GM12878 (cell line): ENCODE results near the gene LARGE1. TPM values are rescaled to one million over a fixed set of nuclear protein-coding genes. Genes with fewer than 3 reads are reported as not detected.

Source experiments
- ATAC-seq: fragments of 200-7000 bp; cut with Tn5 transposase; 3 replicates; pipeline ENCODE4 v1.9.1; 2020; ENCODE audit warnings: mild to moderate bottlenecking, moderate library complexity
- BruUV-seq: library from RNA; stranded (reverse); fragments of 400-500 nt; replicated peaks from 2 replicates; lab custom pipeline; 2021; lab: Mats Ljungman, UMichigan
- CTCF ChIA-PET: fragments of 300-600 bp; sonication (Branson Sonifier 250); formaldehyde crosslinking; extraction: SDS; loops from one replicate; lab custom pipeline; 2021; ENCODE audit warnings: inconsistent platforms; lab: Yijun Ruan, JAX
- POLR2A ChIA-PET: fragments of 350-600 bp; formaldehyde crosslinking; extraction: SDS; loops from one replicate; lab custom pipeline; 2021; ENCODE audit warnings: inconsistent platforms; lab: Charles Lee
- RAD21 ChIA-PET: fragments of 300-600 bp; sonication (Branson Sonifier 250); formaldehyde crosslinking; loops from one replicate; lab custom pipeline; 2023; ENCODE audit warnings: antibody characterized with exemption; ENCODE audit not compliant: unreplicated experiment; lab: Charles Lee
- SMC1A ChIA-PET: fragments of 300-600 bp; sonication (Branson Sonifier 250); formaldehyde crosslinking; loops from one replicate; lab custom pipeline; 2023; ENCODE audit not compliant: unreplicated experiment, uncharacterized antibody; lab: Charles Lee
- DNase-seq: peaks from one replicate; pipeline ENCODE4 v3.0.0-alpha.2; 2011; ENCODE audit warnings: low read depth, low spot score
- FAIRE-seq: peaks from 3 replicates; lab custom pipeline; 2011; peaks lifted over from hg19 to GRCh38; lab: Jason Lieb, UNC
- H2AFZ ChIP-seq: 2 replicates; pipeline ENCODE4 v1.6.0; 2011; ENCODE audit warnings: low read depth, low read length, control low read depth; ENCODE audit not compliant: control insufficient read depth
- H3K27ac ChIP-seq: 2 replicates; pipeline ENCODE4 v1.5.1; 2011; ENCODE audit warnings: control low read depth; ENCODE audit not compliant: control insufficient read depth, insufficient read depth
- H3K27me3 ChIP-seq, 2 experiments: replicated peaks in 1 of 2; 2 replicates each; pipeline versions ENCODE4 v1.6.0 to v1.6.1; 2011; ENCODE audit warnings: low read length in 1 of 2; ENCODE audit not compliant: control insufficient read depth in 2 of 2, insufficient read depth in 2 of 2
- H3K36me3 ChIP-seq, 2 experiments: 2 replicates each; pipeline ENCODE4 v1.5.1; 2011; ENCODE audit warnings: low read length in 1 of 2; ENCODE audit not compliant: control insufficient read depth in 2 of 2, insufficient read depth in 2 of 2
- H3K4me1 ChIP-seq: 2 replicates; pipeline ENCODE4 v1.6.1; 2011; ENCODE audit warnings: mild to moderate bottlenecking, low read length, moderate library complexity, mixed read lengths; ENCODE audit not compliant: control insufficient read depth, insufficient read depth
- H3K4me2 ChIP-seq: 2 replicates; pipeline ENCODE4 v1.6.0; 2011; ENCODE audit warnings: control low read depth; ENCODE audit not compliant: control insufficient read depth, insufficient read depth
- H3K4me3 ChIP-seq: fragments of 200-600 bp; sonication (generic); 2 replicates; pipeline ENCODE4 v1.5.1; 2016
- H3K79me2 ChIP-seq: 2 replicates; pipeline ENCODE4 v1.6.0; 2011; ENCODE audit warnings: low read length; ENCODE audit not compliant: control insufficient read depth, insufficient read depth
- H3K9ac ChIP-seq: 2 replicates; pipeline ENCODE4 v1.8.0; 2011; ENCODE audit warnings: low read length, control low read depth, mixed read lengths; ENCODE audit not compliant: control insufficient read depth, insufficient read depth
- H3K9me3 ChIP-seq: replicated peaks from 3 replicates; pipeline ENCODE4 v1.5.1; 2011; ENCODE audit warnings: mild to moderate bottlenecking, low read length; ENCODE audit not compliant: control insufficient read depth, insufficient read depth
- H4K20me1 ChIP-seq: 2 replicates; pipeline ENCODE4 v1.6.0; 2011; ENCODE audit not compliant: control insufficient read depth, insufficient read depth
- BCL11A ChIP-seq: IDR thresholded peaks from 2 replicates; pipeline ENCODE4 v1.6.1; 2011; ENCODE audit warnings: low read depth, low read length
- CBFB ChIP-seq: IDR thresholded peaks from 2 replicates; pipeline ENCODE4 v1.6.1; 2016; ENCODE audit warnings: antibody characterized with exemption, low read depth
- CHD4 ChIP-seq: fragments of 200-600 bp; sonication (generic); IDR thresholded peaks from 2 replicates; pipeline ENCODE4 v1.6.1; 2016; ENCODE audit warnings: mild to moderate bottlenecking
- CREB1 ChIP-seq: IDR thresholded peaks from 2 replicates; pipeline ENCODE4 v1.6.1; 2012; ENCODE audit warnings: low read depth, mild to moderate bottlenecking, inconsistent platforms
- DPF2 ChIP-seq: fragments of 450-650 bp; IDR thresholded peaks from 2 replicates; pipeline ENCODE4 v1.6.1; 2017; ENCODE audit warnings: mild to moderate bottlenecking
- EGR1 ChIP-seq, 2 experiments: IDR thresholded peaks; 1 replicate in 1 of 2; 2 replicates in 1 of 2; pipeline ENCODE4 v1.6.1; 2011 to 2012; ENCODE audit warnings: low read depth in 2 of 2, low read length in 2 of 2, borderline replicate concordance in 1 of 2, mild to moderate bottlenecking in 1 of 2, moderate library complexity in 1 of 2
- FOXM1 ChIP-seq: IDR thresholded peaks from 2 replicates; pipeline ENCODE4 v1.6.1; 2012; ENCODE audit warnings: low read depth, mild to moderate bottlenecking, inconsistent platforms, low read length, moderate library complexity
- HDAC2 ChIP-seq: fragments of 200-600 bp; sonication (generic); IDR thresholded peaks from 2 replicates; pipeline ENCODE4 v1.6.1; 2017
- IKZF1 ChIP-seq: fragments of 450-650 bp; conservative IDR thresholded peaks from 2 replicates; pipeline ENCODE4 v1.6.1; 2017; ENCODE audit warnings: antibody characterized with exemption, mild to moderate bottlenecking
- IKZF2 ChIP-seq, 2 experiments: fragments of 450-650 bp; IDR thresholded peaks; 2 replicates each; pipeline ENCODE4 v1.6.1; 2017; ENCODE audit warnings: mild to moderate bottlenecking in 2 of 2, moderate library complexity in 2 of 2
- KAT2A ChIP-seq: conservative IDR thresholded peaks from 2 replicates; pipeline ENCODE4 v1.6.1; 2011; ENCODE audit warnings: low read depth, low read length; ENCODE audit not compliant: control insufficient read depth
- MYC ChIP-seq: IDR thresholded peaks from 2 replicates; pipeline ENCODE4 v1.6.1; 2011; ENCODE audit warnings: mild to moderate bottlenecking, low read length, moderate library complexity, inconsistent platforms; ENCODE audit not compliant: insufficient read depth, insufficient replicate concordance, insufficient read length, severe bottlenecking
- NKRF ChIP-seq: fragments of 450-650 bp; conservative IDR thresholded peaks from 2 replicates; pipeline ENCODE4 v1.6.1; 2017; ENCODE audit warnings: mild to moderate bottlenecking, moderate library complexity
- NR2F1 ChIP-seq: fragments of 450-650 bp; conservative IDR thresholded peaks from 2 replicates; pipeline ENCODE4 v1.6.1; 2017; ENCODE audit warnings: mild to moderate bottlenecking
- PKNOX1 ChIP-seq: fragments of 450-650 bp; IDR thresholded peaks from 2 replicates; pipeline ENCODE4 v1.6.1; 2016; ENCODE audit warnings: mild to moderate bottlenecking
- POLR2AphosphoS5 ChIP-seq: IDR thresholded peaks from 2 replicates; pipeline ENCODE4 v1.6.1; 2011; ENCODE audit warnings: mild to moderate bottlenecking, low read length, inconsistent platforms
- SP1 ChIP-seq: IDR thresholded peaks from one replicate; pipeline ENCODE4 v1.6.1; 2011; ENCODE audit warnings: low read depth, low read length
- SREBF2 ChIP-seq: IDR thresholded peaks from 2 replicates; pipeline ENCODE4 v1.6.1; 2012; ENCODE audit warnings: mild to moderate bottlenecking, low read length
- TAF1 ChIP-seq: IDR thresholded peaks from 2 replicates; pipeline ENCODE4 v1.6.1; 2011; ENCODE audit warnings: mild to moderate bottlenecking, low read depth, low read length, borderline replicate concordance
- TARDBP ChIP-seq: IDR thresholded peaks from 2 replicates; pipeline ENCODE4 v1.6.1; 2016; ENCODE audit warnings: borderline replicate concordance
- TCF12 ChIP-seq: IDR thresholded peaks from 2 replicates; pipeline ENCODE4 v1.6.1; 2011; ENCODE audit warnings: low read depth, mild to moderate bottlenecking, low read length
- WGBS: methylation state at CpG from one replicate; pipeline ENCODE4 v1.1.6; 2016; ENCODE audit warnings: low lambda C conversion rate; ENCODE audit not compliant: insufficient replicate concordance, insufficient coverage; ENCODE audit errors: missing lambda C conversion rate; 5-methylcytosine and 5-hydroxymethylcytosine counted together
- in situ Hi-C: fragments of 300-500 bp; cut with MboI; formaldehyde crosslinking; loops from 9 replicates; pipeline ENCODE4 v1.14.3; 2018; ENCODE audit warnings: mixed read lengths
- intact Hi-C: fragments of 100-400 bp; cut with micrococcal nuclease; formaldehyde crosslinking; loops from one replicate; pipeline ENCODE4 v1.14.2; 2022; ENCODE audit not compliant: unreplicated experiment
- polyA plus RNA-seq, 11 experiments: library from polyadenylated mRNA; depleted of rRNA in 4 of 11; unstranded in 6 of 11; stranded (reverse) in 5 of 11; fragments of >200 nt; fragmentation: Nextera tagmentation in 4 of 11; fragmentation: Illumina TruSeq in 1 of 11; extraction: Ambion mirVana in 4 of 11; extraction: Trizol in 1 of 11; gene quantifications; 1 replicate in 1 of 11; 2 replicates in 10 of 11; pipeline versions ENCODE4 v1.2.1 to v1.2.3, GENCODE V29; 2011 to 2016; ENCODE audit warnings: inconsistent platforms in 2 of 11, missing spikeins in 2 of 11, low read depth in 1 of 11
- total RNA-seq, 4 experiments: library from RNA; depleted of rRNA in 3 of 4; stranded (reverse); fragments of >200 nt in 3 of 4; fragmentation: Illumina TruSeq in 1 of 4; extraction: Trizol in 1 of 4; gene quantifications; 2 replicates each; pipeline versions ENCODE4 v1.2.1 to v1.2.3, GENCODE V29; 2013 to 2021
- TF ChIP-seq, protein P1 (sequence below): IDR thresholded peaks from 2 replicates; pipeline ENCODE4 v1.6.1; 2012; ENCODE audit warnings: low read depth, low read length, improper control_type of control experiment

The LARGE1 gene
- total and polyA plus RNA-seq, 10 of the 15 experiments (the other 5 are each of a cell fraction or from before 2014, with no cell fraction given): 3.2 to 41.4 (median 17.3) TPM

- Histone ChIP-seq H3K27ac (no peak overlapping the region), H3K4me1 (peaks cover 3% of the 10 kb centered on the region; the same call in 1 of the 2 replicates), H4K20me1 (no peaks in the 10 kb centered on the region), H3K27me3 (peaks cover 0 to 1% of the 10 kb centered on the region in 2 experiments; a peak in 2 of 4 replicates), H3K9ac (peak overlapping the region; percentile 65), H3K79me2 (peaks cover 35% of the 10 kb centered on the region), H2AFZ (peak overlapping the region; percentile 87), H3K4me2 (peak overlapping the region; percentile 100), H3K36me3 (no peaks in the 10 kb centered on the region), H3K4me3 (peak overlapping the region; percentile 93), H3K9me3 (no peaks in the 10 kb centered on the region)
- FAIRE-seq: no peak
- peak; percentile 43 for DNase-seq
- peak; percentile 82 for ATAC-seq
- WGBS: under 1% methylated on average over 25 of the region's 69 CpGs
- in situ Hi-C loops: loop anchor here (10.0 kb wide), 1 partner anchor 1224 kb away; no protein-coding TSS in a partner anchor
- SMC1A ChIA-PET: interaction anchor here (0.9 kb wide), 1 partner anchor 352 kb away, joined by 3 read pairs; no protein-coding TSS in a partner anchor
- POLR2A ChIA-PET: interaction anchor here (0.6 to 0.9 kb wide), 2 partner anchors 24 to 1426 kb away, joined by 3 to 4 read pairs; no protein-coding TSS in a partner anchor
- intact Hi-C loops: loop anchor here (5.0 kb wide), 2 partner anchors 1101 to 1236 kb away; no protein-coding TSS in a partner anchor
- CTCF ChIA-PET: interaction anchor here (0.5 to 3.2 kb wide), 5 partner anchors 341 to 708 kb away, joined by 3 to 16 read pairs (median 5); no protein-coding TSS in a partner anchor
- no TSS peak for BruUV-seq
- RAD21 ChIA-PET: interaction anchor here (1.0 to 3.3 kb wide), 6 partner anchors 227 to 1229 kb away, joined by 3 to 18 read pairs (median 4); no protein-coding TSS in a partner anchor
- TF ChIP-seq EGR1 (IDR thresholded peaks at IDR 0.05; ENCODE audit: borderline replicate concordance in 1 of 2, low read depth in 2 of 2, low read length in 2 of 2) (peak in 1 of 2 experiments; percentile 98; a peak in 2 of 3 replicates), POLR2AphosphoS5 (peak; percentile 84), DPF2 (peak; percentile 29; the same call in 1 of the 2 replicates), BCL11A (no peak), TCF12 (0 out of 2 replicates have a peak, but pooled peaks have one; percentile 46), NR2F1 (0 out of 2 replicates have a peak, but pooled peaks have one; percentile 29), HDAC2 (no peak), MYC (no peak), TAF1 (peak; percentile 96), CBFB (no peak; the same call in 1 of the 2 replicates), SREBF2 (no peak), KAT2A (no peak), IKZF2 (IDR thresholded peaks at IDR 0.05) (peak; percentile 24 to 31; a peak in 2 of 4 replicates), NKRF (peak; percentile 38; the same call in 1 of the 2 replicates), SP1 (peak; percentile 92), CREB1 (0 out of 2 replicates have a peak, but pooled peaks have one; percentile 9), CHD4 (no peak), FOXM1 (no peak), PKNOX1 (0 out of 2 replicates have a peak, but pooled peaks have one; percentile 7), IKZF1 (peak; percentile 77), TARDBP (no peak)
- TF ChIP-seq, protein P1, sequence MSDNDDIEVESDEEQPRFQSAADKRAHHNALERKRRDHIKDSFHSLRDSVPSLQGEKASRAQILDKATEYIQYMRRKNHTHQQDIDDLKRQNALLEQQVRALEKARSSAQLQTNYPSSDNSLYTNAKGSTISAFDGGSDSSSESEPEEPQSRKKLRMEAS: no peak
Observed at GRCh38 chr22:33920927-33921524, 750 bp upstream of the LARGE1 start.
